ENCODE results near the gene SLC35G2. TPM values are rescaled to one million over a fixed set of nuclear protein-coding genes. Genes with fewer than 3 reads are reported as not detected.
A peak's percentile ranks its signal among the peaks of the same experiment; 100 is the strongest.

Gene SLC35G2
- total RNA-seq, 1 experiment from 2014 or later, result 6.6 TPM

GRCh38 chr3:136839556-136839931 lies 20.6 kb downstream of the SLC35G2 start:
- Histone ChIP-seq H3K4ac (ENCODE audit: low read depth, low read length) (no peak overlapping the region), H2BK5ac (ENCODE audit: insufficient read length, low read length) (no peak overlapping the region), H4K20me1 (ENCODE audit: control insufficient read depth, insufficient read depth, insufficient read length) (no peaks in the 10 kb centered on the region), H3K23ac (ENCODE audit: insufficient read length, low read depth, low read length) (no peak overlapping the region), H3K27me3 (ENCODE audit: insufficient read depth, low read length) (no peaks in the 10 kb centered on the region), H3K9me3 (ENCODE audit: control insufficient read depth, low read depth, low read length) (no peaks in the 10 kb centered on the region), H3K4me2 (ENCODE audit: insufficient read depth, insufficient read length, low read length) (no peak overlapping the region), H3K79me2 (ENCODE audit: insufficient read depth, low read length) (no peaks in the 10 kb centered on the region), H3K23me2 (ENCODE audit: insufficient read length, low read depth, low read length, poor library complexity, severe bottlenecking) (no peaks in the 10 kb centered on the region), H3K56ac (ENCODE audit: insufficient read length, low read depth, low read length) (no peak overlapping the region), H3K4me1 (ENCODE audit: insufficient read depth, low read length) (peaks cover 4% of the 10 kb centered on the region; the same call in 1 of the 2 replicates), H3K79me1 (ENCODE audit: insufficient read depth, low read depth, low read length, poor library complexity, severe bottlenecking) (peaks cover 3% of the 10 kb centered on the region), H3K27ac (ENCODE audit: insufficient read length, low read depth, low read length) (no peak overlapping the region), H3K14ac (ENCODE audit: insufficient read depth, low read length) (no peak overlapping the region), H2BK20ac (ENCODE audit: low read depth, low read length, poor library complexity, severe bottlenecking) (no peak overlapping the region), H2BK15ac (ENCODE audit: low read depth, low read length) (no peak overlapping the region), H3K18ac (ENCODE audit: insufficient read length, low read depth, low read length) (no peak overlapping the region), H2AK5ac (ENCODE audit: insufficient read length, low read length) (no peak overlapping the region), H2BK120ac (ENCODE audit: low read depth, low read length, poor library complexity, severe bottlenecking) (no peak overlapping the region), H4K91ac (ENCODE audit: insufficient read length, low read depth, low read length) (no peak overlapping the region), H3K9ac (ENCODE audit: extremely low read depth, insufficient read length, low read length) (no peak overlapping the region), H4K5ac (ENCODE audit: insufficient read length, low read depth, low read length) (no peak overlapping the region), H2BK12ac (ENCODE audit: insufficient read length, low read depth, low read length) (no peak overlapping the region), H4K8ac (replicated peaks; ENCODE audit: insufficient read length, low read depth, low read length) (no peak overlapping the region), H2AFZ (ENCODE audit: low read length) (no peak overlapping the region), H3T11ph (ENCODE audit: low read length) (no peak overlapping the region)
- peak overlapping the region in 2 of 3 experiments; percentile 12 to 46; a peak in 4 of 7 replicates for H3K27ac Mint-ChIP-seq
- H3K36me3 Mint-ChIP-seq (ENCODE audit: insufficient read depth in 1 of 3, low read depth in 3 of 3), result peaks cover 14 to 26% (median 15%) of the 10 kb centered on the region in 3 experiments; a peak in 6 of 7 replicates
- peaks cover 17 to 23% of the 10 kb centered on the region in 2 experiments for H3K4me1 Mint-ChIP-seq
- H3K27me3 Mint-ChIP-seq (ENCODE audit: low read depth), result no peaks in the 10 kb centered on the region
- DNase-seq, result no peak
- no peaks in the 10 kb centered on the region for H3K9me3 Mint-ChIP-seq
- no peak overlapping the region for H3K4me3 Mint-ChIP-seq
- TF ChIP-seq CTCF (conservative IDR thresholded peaks at IDR 0.05), result no peak

Data from H9 (cell line).